DMS53 (cell line): ENCODE results near the gene EP400.

ENCODE experiments used
- DNase-seq: peaks from one replicate; lab custom pipeline; 2025; lab: John Stamatoyannopoulos, UW

Gene EP400

GRCh38 chr12:131986910-131987309, 37.2 kb downstream of the EP400 start:
- no peak for DNase-seq

DNA sequence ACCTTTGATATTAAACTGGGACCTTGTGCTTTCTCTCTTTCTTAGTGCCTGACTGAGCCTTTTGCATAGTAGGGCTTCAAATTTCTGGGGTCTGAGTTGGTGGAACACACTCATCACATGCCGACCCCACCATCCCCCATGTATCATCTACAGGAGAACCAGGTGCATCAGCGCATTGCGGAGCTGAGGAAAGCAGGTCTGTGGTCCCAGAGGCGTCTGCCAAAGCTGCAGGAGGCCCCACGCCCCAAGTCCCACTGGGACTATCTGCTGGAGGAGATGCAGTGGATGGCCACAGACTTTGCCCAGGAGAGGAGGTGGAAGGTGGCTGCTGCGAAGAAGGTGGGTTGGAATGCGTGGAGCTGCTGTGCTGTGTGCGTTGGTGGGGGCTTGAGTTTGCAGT, 37.8 kb downstream of the EP400 start:
- no peak for DNase-seq

DNA sequence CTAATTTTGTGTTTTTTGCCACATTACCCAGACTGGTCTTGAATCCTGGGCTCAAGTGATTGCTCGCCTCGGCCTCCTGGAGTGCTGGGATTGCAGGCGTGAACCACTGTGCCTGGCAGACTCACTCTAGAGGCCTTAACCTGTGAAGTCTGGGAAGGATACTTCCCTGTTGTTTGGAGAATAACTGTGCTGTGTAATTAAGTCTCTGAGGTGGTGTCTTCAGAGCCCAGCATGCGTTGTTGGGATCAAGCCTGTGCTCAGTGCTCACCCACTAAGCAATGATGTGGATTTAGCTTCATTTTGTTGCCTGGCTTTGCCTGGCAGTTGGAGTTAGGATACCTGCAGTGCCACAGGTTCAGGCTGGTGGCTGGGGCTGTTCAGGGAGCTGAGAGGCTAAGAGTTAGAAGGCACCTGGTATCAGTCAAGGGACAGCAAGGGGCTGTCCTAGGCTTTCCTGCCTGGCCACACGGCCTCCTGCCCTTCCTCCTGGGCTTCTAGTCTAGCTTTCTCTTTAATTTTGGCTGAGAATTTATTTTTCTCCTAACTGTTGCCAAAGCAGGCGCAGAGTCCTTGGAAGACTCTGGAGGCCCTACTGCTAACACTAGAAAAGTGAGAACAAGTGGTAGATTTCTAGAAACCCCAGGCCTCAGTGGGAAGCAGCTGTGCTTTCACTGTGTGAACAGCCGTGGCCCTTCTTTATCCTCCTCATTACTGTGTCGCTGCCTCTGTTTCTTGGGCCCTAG, 38.5 kb downstream of the EP400 start:
- DNase-seq: no peak

DNA sequence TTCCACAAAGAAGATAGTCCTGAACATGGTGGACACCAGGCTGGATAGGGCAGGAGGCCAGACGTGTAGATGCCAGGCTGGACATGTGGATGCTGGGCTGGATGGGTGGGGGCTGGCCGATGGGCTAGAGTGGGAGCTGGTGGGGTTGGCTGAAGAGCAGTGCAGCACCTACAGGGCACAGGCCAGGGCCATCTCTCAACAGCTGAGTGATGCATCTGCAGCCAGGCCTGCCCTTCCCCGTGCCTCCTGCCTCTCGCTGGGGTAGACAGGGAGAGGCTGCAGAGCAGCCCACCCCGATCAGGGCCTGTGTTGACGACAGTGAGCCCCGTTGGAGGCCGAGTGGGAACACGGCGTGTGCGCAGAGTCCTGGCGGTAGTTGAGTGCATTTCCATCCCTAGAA, 39.3 kb downstream of the EP400 start:
- DNase-seq: no peak

DNA sequence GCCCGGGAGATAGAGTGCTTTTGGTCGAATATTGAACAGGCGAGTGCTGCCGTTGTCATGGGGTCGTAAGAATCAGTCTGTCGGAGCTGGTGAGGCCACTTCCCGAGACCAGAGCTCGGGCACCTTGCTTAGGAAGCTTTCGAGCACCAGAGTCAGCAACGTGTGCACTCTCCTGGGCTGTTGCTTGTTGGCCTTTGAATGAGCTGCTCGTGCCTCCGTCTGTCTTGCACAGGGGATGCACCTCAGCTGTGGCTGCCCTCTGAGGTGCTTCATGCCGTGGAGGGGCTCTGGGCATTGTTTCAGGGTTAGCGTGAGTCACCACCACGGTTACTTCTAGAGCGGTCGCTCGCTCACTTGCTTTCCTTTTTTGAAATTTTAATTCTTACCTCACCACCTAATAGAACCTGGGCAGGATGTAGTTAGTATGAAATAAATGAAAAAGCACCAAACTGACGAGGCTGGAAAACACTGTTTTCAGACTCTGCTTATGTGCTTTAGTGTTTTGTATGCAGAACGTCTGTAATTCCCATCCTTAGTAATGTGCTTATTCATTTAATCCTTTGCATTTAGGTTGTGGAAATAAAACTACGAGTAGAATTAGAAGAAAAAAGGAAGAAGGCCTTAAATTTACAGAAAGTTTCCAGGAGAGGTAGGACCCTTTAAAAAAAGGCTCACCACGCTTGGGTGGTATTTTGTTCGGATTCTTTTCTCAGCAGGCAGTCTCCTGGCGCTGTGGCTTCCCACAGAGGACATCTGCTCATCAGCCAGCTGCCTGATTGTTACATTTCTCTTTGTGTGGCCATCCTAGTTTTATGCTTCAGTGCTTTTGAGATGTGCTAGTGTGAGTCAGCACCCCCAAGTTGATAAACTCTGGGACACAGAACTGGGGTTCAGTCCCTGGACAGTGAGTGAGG, 40.6 kb downstream of the EP400 start:
- DNase-seq: no peak

GRCh38 chr12:131990980-131991305, 41.2 kb downstream of the EP400 start:
- DNase-seq: no peak

DNA sequence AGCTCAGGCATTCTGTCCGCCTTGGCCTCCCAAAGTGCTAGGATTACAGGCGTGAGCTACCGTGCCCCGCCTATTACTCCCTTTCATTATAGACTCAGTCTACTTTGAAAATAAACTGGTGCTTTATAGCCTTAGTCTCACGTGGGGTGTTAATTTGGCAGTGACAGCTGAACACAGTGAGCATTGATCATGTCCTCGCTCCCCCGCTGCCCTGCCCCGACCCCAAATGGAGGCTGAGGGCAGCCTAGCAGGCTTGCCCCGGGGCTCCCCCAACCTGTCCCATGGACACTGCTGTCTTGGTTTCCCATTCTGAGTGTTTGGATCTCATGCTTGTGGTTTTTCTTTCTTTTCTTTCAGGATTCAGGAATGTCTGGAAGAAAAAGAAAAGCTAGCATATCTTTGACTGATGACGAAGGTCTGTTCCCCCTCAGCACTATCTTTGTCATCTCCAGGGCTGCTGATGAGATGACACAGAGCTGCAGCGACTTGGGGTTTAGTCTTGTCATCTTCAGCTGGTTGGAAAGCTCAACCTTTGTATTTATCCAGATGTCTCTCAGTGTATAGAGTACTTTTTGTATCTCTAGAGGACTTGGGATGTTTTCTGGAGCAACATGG, 42.2 kb downstream of the EP400 start:
- DNase-seq: no peak

DNA sequence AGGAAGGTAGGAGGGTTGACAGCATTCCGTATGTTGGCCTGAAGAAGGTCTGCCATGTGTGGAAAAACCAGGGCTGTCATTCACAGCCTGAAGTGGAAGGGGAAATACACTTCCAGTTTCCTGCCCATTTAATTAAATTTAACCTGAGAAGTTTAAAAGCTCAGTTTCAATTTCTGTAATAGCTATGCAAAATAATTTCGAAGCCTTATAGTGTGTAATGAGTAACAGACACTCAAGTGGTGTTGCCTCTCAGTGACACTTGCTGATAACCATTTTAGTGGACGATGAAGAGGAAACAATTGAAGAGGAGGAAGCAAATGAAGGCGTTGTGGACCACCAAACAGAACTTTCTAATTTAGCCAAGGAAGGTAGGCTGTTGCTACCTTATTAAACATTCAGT, 44.8 kb downstream of the EP400 start:
- no peak for DNase-seq

- no peak for DNase-seq
These were observed 50.6 kb downstream of the EP400 start for GRCh38 chr12:132000286-132000872.

DNA sequence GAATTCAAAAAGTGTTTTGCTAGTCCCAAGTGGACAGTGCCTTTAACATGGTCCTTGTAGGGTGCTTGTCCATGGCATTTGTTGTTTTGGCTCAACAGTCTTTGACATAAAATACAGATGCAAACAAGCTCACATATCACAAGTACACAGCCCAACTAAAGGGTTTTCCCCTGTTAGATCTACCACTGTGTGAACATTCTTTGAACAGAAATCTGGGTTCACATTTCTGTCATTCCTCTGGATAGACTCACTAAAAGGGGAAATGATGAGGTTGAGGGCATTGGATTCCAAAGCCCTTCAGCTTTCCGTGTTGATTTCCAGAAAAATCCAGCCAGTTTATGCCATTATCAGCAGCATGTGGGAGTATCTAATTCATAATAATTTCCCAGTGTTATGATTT, 54.1 kb downstream of the EP400 start:
- no peak for DNase-seq

- DNase-seq: no peak
These were observed 55.2 kb downstream of the EP400 start for GRCh38 chr12:132004946-132005345.

GRCh38 chr12:132006056-132006680, 56.4 kb downstream of the EP400 start:
- no peak for DNase-seq

DNA sequence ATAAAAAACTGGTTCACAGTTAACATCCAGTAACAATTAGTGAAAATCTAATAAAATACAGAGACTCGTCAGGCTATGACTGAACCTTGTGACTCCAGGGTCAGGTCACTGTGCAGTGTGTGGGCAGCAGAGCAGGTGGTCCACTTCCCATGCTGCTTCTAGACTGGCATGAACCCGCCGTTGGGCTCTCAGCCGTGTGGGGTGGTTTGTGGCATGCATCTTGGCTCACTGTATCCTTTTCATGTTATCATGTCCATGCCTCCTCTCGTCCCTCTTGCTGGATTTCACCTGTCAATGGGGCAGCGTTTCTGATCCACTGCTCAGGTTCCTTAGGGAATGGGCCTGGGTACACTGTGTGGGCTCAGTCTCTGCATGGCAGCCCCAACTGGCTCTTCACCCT, 57.3 kb downstream of the EP400 start:
- DNase-seq: no peak

- no peak for DNase-seq
These were observed 59.7 kb downstream of the EP400 start for GRCh38 chr12:132009336-132009859.

DNA sequence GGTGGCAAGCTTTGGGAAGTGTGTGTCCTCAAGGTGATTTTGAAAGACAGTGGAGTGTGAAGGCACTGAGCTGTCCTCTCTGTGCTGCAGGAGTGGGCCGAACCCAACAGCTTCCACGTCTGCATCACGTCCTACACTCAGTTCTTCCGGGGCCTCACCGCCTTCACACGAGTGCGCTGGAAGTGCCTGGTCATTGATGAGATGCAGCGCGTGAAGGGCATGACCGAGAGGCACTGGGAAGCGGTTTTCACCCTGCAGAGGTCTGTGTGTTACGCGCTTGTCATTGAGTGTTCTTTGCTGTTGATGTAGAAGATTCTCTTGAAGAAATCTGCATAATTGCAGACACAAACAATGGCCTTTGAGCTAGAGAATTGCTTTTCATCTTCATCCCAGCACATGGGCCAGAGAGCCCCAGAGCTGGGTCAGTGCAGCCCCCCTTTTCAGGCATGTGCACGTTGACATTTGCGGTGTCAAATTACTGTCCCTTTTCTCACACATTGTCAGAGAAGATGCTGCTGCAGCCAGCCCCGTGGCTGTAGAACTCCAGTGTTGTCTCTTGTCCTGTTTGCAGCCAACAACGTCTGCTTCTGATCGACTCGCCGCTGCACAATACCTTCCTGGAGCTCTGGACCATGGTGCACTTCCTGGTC, 63.3 kb downstream of the EP400 start:
- DNase-seq: no peak

DNA sequence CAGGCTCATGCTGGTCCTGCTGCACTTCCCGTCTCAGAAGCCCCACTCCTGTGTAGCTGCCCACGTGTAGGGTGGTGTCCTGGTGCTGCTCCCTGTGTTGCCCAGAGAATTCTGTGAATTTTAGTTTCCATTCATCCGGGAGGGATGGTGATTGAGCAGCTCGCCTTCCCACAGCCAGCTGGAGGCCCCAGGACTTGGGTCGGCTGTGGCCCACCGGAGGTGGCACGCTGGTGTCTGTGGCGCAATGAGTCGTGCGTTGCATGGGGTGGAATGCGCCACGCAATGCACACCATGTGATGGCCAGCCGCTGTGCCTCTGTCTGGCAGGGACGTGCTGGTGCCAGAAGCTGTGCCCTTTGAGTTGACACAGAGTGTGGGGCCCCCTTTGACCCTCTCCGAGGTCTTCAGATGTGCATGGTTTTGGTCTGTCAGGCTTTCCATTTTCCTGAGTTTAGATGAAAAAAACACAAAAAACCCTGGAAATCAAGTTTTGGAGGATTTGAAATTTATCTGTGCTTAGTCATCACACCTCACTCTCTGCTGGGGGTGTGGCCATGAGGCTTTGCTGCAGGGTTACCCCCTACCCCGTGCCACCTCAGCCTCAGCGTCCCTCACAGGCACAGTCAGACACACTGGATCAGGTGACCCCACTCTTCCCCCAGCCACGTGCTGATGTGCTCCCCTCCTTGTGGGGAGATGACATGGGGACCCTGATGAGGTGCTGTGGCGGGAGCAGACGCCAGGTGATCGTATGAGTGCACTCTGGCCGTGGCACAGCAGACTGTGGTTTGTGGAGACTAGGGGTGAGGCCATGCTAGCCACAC, 64.6 kb downstream of the EP400 start:
- no peak for DNase-seq

DNA sequence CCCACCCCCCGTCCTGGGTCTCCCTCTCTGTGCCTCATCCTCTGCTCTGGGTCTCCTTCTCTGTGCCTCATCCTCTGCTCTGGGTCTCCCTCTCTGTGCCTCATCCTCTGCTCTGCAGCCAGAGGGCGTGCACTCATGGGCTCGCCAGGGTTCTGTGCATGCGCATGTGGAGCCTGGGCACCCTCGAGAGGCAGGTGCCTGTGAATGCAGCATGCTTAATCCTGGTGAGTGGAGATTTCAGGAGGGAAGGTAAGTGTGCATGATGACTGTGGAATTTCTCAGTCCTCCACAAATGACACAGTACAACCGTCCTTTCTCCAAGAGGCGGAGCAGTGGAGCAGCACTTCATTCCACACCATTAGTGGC, 65.2 kb downstream of the EP400 start:
- no peak for DNase-seq

DNA sequence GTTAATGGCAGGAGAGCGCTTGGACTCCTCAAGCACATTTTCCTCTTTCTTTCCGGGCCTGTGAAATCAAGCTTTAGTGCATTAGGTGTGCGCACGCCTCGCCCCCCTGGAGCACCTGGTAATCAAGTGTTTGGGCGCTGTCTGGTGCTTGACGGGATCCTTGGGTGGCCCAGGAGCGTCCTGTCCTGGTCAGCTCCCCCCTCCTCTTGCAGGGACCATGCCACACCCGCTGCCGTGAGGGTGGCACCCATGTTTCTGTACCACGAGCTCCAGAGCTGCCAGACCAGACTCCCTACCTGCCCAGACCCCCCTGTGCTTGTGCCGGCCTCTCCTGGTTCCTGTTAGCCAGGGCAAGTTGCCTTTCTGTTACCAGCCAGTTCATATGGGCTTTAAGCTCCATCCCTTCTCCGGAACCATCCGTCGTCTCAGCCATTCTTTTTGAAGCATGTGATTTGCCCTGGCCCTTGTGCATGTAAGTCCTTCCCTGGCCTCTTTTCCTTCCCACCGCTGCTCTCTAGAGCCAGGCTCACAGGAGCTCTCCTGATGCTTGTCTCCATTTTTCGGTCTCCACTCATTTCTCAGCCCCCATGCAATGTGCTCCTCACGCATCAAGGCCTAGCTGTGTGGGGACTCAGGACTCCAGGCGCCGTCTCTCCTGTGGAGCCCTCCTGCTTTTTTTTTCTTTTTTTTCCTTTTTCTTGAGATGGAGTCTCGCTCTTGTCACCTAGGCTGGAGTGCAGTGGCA, 66.1 kb downstream of the EP400 start:
- no peak for DNase-seq

- peak; percentile 9 for DNase-seq
These were observed 68.6 kb downstream of the EP400 start for GRCh38 chr12:132018193-132018916.
